Fibroblast of lung (primary cell): ENCODE results near the gene PCGF2. TPM values are rescaled to one million over a fixed set of nuclear protein-coding genes. Genes with fewer than 3 reads are reported as not detected.

Experiments used
- DNase-seq, 2 donors: peaks; one replicate each; pipeline versions ENCODE4 v3.0.0 to v3.0.0-alpha.2; 2010; ENCODE audit warnings: low read depth in 2 of 2
- H2AFZ ChIP-seq: 2 replicates; pipeline ENCODE4 v1.5.1; 2012; ENCODE audit warnings: low read length, control low read depth, inconsistent platforms
- H3K27ac ChIP-seq: 2 replicates; pipeline ENCODE4 v1.5.1; 2011; ENCODE audit warnings: low read length, control low read depth; ENCODE audit not compliant: insufficient read depth
- H3K27me3 ChIP-seq: 2 replicates; pipeline ENCODE4 v1.5.1; 2011; ENCODE audit warnings: mild to moderate bottlenecking, low read length; ENCODE audit not compliant: control insufficient read depth, insufficient read depth
- H3K36me3 ChIP-seq: 2 replicates; pipeline ENCODE4 v1.5.1; 2011; ENCODE audit warnings: low read length; ENCODE audit not compliant: control insufficient read depth, insufficient read depth
- H3K4me1 ChIP-seq: 2 replicates; pipeline ENCODE4 v1.5.1; 2011; ENCODE audit warnings: low read length; ENCODE audit not compliant: control insufficient read depth, insufficient read depth; ENCODE audit errors: extremely low read depth
- H3K4me2 ChIP-seq: 2 replicates; pipeline ENCODE4 v1.5.1; 2011; ENCODE audit warnings: low read length, control low read depth; ENCODE audit not compliant: insufficient read depth; ENCODE audit errors: extremely low read depth
- H3K4me3 ChIP-seq, 4 experiments: fragments of 200-600 bp in 1 of 4; sonication (generic) in 1 of 4; replicated peaks in 1 of 4; 2 replicates each; pipeline ENCODE4 v1.5.1; 2011 to 2016; ENCODE audit warnings: low read length in 4 of 4, low read depth in 3 of 4, mild to moderate bottlenecking in 3 of 4, control low read depth in 2 of 4, inconsistent platforms in 1 of 4, mixed read lengths in 1 of 4; ENCODE audit not compliant: insufficient read depth in 1 of 4; ENCODE audit errors: control extremely low read depth in 1 of 4
- H3K79me2 ChIP-seq: 2 replicates; pipeline ENCODE4 v1.5.1; 2012; ENCODE audit warnings: mild to moderate bottlenecking, low read length, inconsistent platforms; ENCODE audit not compliant: control insufficient read depth, insufficient read depth
- H3K9ac ChIP-seq: 2 replicates; pipeline ENCODE4 v1.5.1; 2011; ENCODE audit warnings: mild to moderate bottlenecking, low read length, control low read depth; ENCODE audit not compliant: insufficient read depth
- H3K9me3 ChIP-seq: 2 replicates; pipeline ENCODE4 v1.5.1; 2012; ENCODE audit warnings: low read depth, low read length; ENCODE audit not compliant: control insufficient read depth, insufficient read depth
- H4K20me1 ChIP-seq: 2 replicates; pipeline ENCODE4 v1.5.1; 2011; ENCODE audit warnings: low read length; ENCODE audit not compliant: control insufficient read depth, insufficient read depth; ENCODE audit errors: extremely low read depth
- EZH2 ChIP-seq: IDR thresholded peaks from 2 replicates; pipeline ENCODE4 v1.5.1; 2012; ENCODE audit warnings: low read length, control low read depth, mild to moderate bottlenecking; ENCODE audit errors: missing control alignments
- polyA plus RNA-seq, 2 donors: library from polyadenylated mRNA; depleted of rRNA in 1 of 2; stranded (reverse) in 1 of 2; unstranded in 1 of 2; fragments of >200 nt; gene quantifications; 2 replicates each; pipeline ENCODE4 v1.2.1, GENCODE V29; 2011 to 2012; ENCODE audit warnings: missing spikeins in 1 of 2
- total RNA-seq: library from RNA; depleted of rRNA; stranded (reverse); fragments of >200 nt; gene quantifications from 2 replicates; pipeline ENCODE4 v1.2.1, GENCODE V29; 2014
- TF ChIP-seq, protein P1 (sequence below), 2 donors: IDR thresholded peaks in 1 of 2; conservative IDR thresholded peaks in 1 of 2; 1 replicate in 1 of 2; 2 replicates in 1 of 2; pipeline ENCODE4 v1.5.1; 2011 to 2012; ENCODE audit warnings: low read length in 2 of 2, control low read depth in 1 of 2, inconsistent platforms in 1 of 2, low read depth in 1 of 2, mild to moderate bottlenecking in 1 of 2

Gene PCGF2
- total and polyA plus RNA-seq, 2 donors (not counting 1 experiment from before 2014, with no cell fraction given) = 4.0 to 8.0 TPM

DNA sequence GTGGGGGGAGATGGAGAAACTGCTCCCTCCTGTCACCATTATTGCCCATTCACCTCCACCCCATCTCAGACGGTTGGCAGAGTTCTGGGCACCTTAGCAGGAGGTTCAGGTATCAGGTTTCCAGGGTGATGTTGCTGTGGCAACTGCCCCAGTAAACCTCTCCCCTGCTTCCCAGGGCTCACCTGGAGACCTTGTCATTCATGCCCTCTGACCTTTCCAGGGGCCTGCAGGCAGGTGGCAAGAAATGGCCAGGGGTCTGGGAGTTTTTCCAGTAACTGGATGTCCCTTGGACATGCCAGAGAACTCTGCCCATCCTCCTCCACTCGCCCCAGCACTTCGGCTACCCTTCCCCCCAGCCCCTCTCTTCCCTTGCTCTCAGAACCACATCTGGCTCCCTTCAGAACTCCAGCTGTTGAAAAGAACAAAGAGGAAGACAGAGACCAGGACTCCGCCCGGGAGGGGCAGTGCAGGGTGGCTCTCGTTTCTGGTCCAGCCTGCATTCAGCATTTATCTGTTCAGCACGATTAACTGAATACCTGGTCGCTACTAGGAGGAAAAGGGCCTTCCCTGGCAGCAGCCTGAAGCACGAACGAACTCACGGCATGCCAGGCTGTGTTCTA, 34.6 kb downstream of the PCGF2 start:
- TF ChIP-seq, protein P1, sequence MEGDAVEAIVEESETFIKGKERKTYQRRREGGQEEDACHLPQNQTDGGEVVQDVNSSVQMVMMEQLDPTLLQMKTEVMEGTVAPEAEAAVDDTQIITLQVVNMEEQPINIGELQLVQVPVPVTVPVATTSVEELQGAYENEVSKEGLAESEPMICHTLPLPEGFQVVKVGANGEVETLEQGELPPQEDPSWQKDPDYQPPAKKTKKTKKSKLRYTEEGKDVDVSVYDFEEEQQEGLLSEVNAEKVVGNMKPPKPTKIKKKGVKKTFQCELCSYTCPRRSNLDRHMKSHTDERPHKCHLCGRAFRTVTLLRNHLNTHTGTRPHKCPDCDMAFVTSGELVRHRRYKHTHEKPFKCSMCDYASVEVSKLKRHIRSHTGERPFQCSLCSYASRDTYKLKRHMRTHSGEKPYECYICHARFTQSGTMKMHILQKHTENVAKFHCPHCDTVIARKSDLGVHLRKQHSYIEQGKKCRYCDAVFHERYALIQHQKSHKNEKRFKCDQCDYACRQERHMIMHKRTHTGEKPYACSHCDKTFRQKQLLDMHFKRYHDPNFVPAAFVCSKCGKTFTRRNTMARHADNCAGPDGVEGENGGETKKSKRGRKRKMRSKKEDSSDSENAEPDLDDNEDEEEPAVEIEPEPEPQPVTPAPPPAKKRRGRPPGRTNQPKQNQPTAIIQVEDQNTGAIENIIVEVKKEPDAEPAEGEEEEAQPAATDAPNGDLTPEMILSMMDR (conservative IDR thresholded peaks at IDR 0.05 in 1 of 2, IDR thresholded peaks at IDR 0.05 in 1 of 2; ENCODE audit: low read depth in 1 of 2, low read length in 2 of 2) = no peak
- no peak for TF ChIP-seq EZH2
- no peak for DNase-seq
- H3K4me1 ChIP-seq = no peaks in the 10 kb centered on the region

DNA sequence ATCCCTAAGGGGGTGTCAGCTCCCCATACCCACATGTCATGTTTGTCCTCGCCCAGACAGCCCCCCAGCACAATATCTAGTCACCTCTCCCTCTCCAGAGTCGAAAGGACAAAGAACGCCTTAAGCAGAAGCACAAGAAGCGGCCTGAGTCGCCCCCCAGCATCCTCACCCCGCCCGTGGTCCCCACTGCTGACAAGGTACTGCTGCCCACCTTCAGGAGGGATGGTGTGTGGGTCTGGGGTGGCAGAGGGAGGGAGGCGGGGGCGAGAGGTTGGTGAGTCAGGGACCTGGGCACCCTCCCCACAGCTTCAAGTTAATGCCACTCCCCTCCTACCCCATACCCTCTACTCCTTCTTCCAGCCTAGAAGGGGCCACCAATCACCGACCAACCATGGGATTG, 35.5 kb downstream of the PCGF2 start:
- no peak overlapping the region for H3K27ac ChIP-seq
- H3K9ac ChIP-seq = no peak overlapping the region
- peaks cover 10% of the 10 kb centered on the region for H3K36me3 ChIP-seq
- no peaks in the 10 kb centered on the region for H3K4me1 ChIP-seq
- TF ChIP-seq, protein P1 (conservative IDR thresholded peaks at IDR 0.05 in 1 of 2, IDR thresholded peaks at IDR 0.05 in 1 of 2; ENCODE audit: low read depth in 1 of 2, low read length in 2 of 2) = no peak
- no peak for TF ChIP-seq EZH2
- H3K9me3 ChIP-seq = no peaks in the 10 kb centered on the region
- H3K27me3 ChIP-seq = no peaks in the 10 kb centered on the region
- no peak overlapping the region for H2AFZ ChIP-seq
- DNase-seq = no peak
- no peak overlapping the region for H3K4me3 ChIP-seq
- no peaks in the 10 kb centered on the region for H4K20me1 ChIP-seq
- H3K79me2 ChIP-seq = no peaks in the 10 kb centered on the region
- H3K4me2 ChIP-seq = no peak overlapping the region

More for the DNA sequence above, 34.6 kb downstream of the PCGF2 start:
- Histone ChIP-seq H3K36me3 (peaks cover 8% of the 10 kb centered on the region), H3K4me3 (no peak overlapping the region), H3K9me3 (no peaks in the 10 kb centered on the region), H3K27ac (no peak overlapping the region), H2AFZ (no peak overlapping the region), H3K4me2 (no peak overlapping the region), H3K27me3 (no peaks in the 10 kb centered on the region), H4K20me1 (no peaks in the 10 kb centered on the region), H3K9ac (no peak overlapping the region), H3K79me2 (no peaks in the 10 kb centered on the region)

DNA sequence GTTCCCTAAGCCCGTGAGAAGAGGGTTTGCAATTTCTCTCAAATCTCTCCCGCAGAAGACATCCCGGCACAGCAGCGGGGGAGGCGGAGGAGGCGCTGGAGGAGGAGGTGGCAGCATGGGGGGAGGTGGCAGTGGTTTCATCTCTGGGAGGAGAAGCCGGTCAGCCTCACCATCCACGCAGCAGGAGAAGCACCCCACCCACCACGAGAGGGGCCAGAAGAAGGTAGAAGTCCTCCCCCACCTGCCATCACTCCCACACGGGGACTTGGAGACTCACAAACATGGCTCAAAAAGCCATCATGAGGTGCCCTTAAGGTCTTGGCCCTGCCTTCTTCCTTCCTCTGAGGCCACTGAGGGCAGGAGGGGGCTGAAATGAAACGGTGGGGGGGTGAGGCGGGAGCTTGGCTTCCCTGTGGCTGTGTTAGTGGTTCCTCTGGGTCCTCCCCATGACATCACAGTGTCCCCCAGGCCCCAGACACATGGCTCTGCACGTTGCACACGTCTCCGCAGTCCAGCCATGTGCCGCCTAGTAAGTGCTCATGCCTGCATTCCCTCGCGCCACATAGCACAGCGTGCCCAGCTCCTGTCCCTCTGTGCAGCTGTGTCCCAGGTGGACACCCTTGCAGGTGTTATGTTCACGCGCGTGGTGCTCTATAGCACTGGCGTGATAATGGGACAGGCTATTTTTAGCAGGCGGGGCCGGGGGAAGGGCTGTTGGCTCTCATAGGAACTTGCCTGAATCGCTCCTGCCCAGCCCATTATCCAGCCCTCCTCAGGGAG, 36.2 kb downstream of the PCGF2 start:
- H3K9ac ChIP-seq = no peak overlapping the region
- no peak for TF ChIP-seq EZH2
- TF ChIP-seq, protein P1 (conservative IDR thresholded peaks at IDR 0.05 in 1 of 2, IDR thresholded peaks at IDR 0.05 in 1 of 2; ENCODE audit: low read depth in 1 of 2, low read length in 2 of 2) = no peak
- H3K4me3 ChIP-seq = no peak overlapping the region
- no peaks in the 10 kb centered on the region for H3K4me1 ChIP-seq
- DNase-seq = no peak
- peaks cover 10% of the 10 kb centered on the region for H3K36me3 ChIP-seq
- no peaks in the 10 kb centered on the region for H4K20me1 ChIP-seq
- no peak overlapping the region for H3K4me2 ChIP-seq
- no peaks in the 10 kb centered on the region for H3K27me3 ChIP-seq
- H3K9me3 ChIP-seq = no peaks in the 10 kb centered on the region
- no peak overlapping the region for H2AFZ ChIP-seq
- no peak overlapping the region for H3K27ac ChIP-seq
- no peaks in the 10 kb centered on the region for H3K79me2 ChIP-seq
